Progenitor cell of endocrine pancreas (in vitro differentiated cells): Measurements from ENCODE around the gene ARMC7. TPM values are rescaled to one million over a fixed set of nuclear protein-coding genes. Genes with fewer than 3 reads are reported as not detected.

Experiments
- DNase-seq: peaks from one replicate; pipeline ENCODE4 v3.0.0; 2021; ENCODE audit warnings: low spot score; ENCODE audit not compliant: unreplicated experiment
- H3K27ac Mint-ChIP-seq: 2 replicates; pipeline ENCODE4 v1.8.0; 2021; ENCODE audit warnings: mild to moderate bottlenecking, moderate library complexity, mixed read lengths
- H3K27me3 Mint-ChIP-seq: 2 replicates; pipeline ENCODE4 v1.8.0; 2021; ENCODE audit warnings: mixed read lengths
- H3K36me3 Mint-ChIP-seq: 2 replicates; pipeline ENCODE4 v1.8.0; 2022; ENCODE audit warnings: mixed read lengths; ENCODE audit not compliant: insufficient read depth
- H3K4me1 Mint-ChIP-seq: 2 replicates; pipeline ENCODE4 v1.8.0; 2021; ENCODE audit warnings: low read depth, mixed read lengths
- H3K4me3 Mint-ChIP-seq: 2 replicates; pipeline ENCODE4 v1.8.0; 2021; ENCODE audit warnings: low read depth, mild to moderate bottlenecking, moderate library complexity, mixed read lengths
- H3K9me3 Mint-ChIP-seq: 2 replicates; pipeline ENCODE4 v1.8.0; 2021; ENCODE audit warnings: low read depth, mixed read lengths
- total RNA-seq: library from RNA; stranded (reverse); gene quantifications from 2 replicates; pipeline ENCODE4 v1.2.1, GENCODE V29; 2021
- TF ChIP-seq, protein P1 (sequence below): fragments of 200-600 bp; sonication (generic); IDR thresholded peaks from one replicate; pipeline ENCODE4 v1.5.0; 2021; ENCODE audit warnings: antibody characterized with exemption, mild to moderate bottlenecking; ENCODE audit not compliant: unreplicated experiment

Gene ARMC7
- total RNA-seq, 1 donor from 2014 or later, result 16.7 TPM

GRCh38 chr17:75079023-75079373 is 30.8 kb upstream of the ARMC7 start:
- Mint-ChIP-seq H3K27me3 (peaks cover 4% of the 10 kb centered on the region), H3K27ac (no peak overlapping the region), H3K9me3 (no peaks in the 10 kb centered on the region), H3K4me3 (no peak overlapping the region), H3K4me1 (peaks cover 10% of the 10 kb centered on the region), H3K36me3 (no peaks in the 10 kb centered on the region)
- DNase-seq, result no peak
- TF ChIP-seq, protein P1, sequence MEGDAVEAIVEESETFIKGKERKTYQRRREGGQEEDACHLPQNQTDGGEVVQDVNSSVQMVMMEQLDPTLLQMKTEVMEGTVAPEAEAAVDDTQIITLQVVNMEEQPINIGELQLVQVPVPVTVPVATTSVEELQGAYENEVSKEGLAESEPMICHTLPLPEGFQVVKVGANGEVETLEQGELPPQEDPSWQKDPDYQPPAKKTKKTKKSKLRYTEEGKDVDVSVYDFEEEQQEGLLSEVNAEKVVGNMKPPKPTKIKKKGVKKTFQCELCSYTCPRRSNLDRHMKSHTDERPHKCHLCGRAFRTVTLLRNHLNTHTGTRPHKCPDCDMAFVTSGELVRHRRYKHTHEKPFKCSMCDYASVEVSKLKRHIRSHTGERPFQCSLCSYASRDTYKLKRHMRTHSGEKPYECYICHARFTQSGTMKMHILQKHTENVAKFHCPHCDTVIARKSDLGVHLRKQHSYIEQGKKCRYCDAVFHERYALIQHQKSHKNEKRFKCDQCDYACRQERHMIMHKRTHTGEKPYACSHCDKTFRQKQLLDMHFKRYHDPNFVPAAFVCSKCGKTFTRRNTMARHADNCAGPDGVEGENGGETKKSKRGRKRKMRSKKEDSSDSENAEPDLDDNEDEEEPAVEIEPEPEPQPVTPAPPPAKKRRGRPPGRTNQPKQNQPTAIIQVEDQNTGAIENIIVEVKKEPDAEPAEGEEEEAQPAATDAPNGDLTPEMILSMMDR, result no peak

- TF ChIP-seq, protein P1, result no peak
- Mint-ChIP-seq H3K4me1 (peaks cover 13% of the 10 kb centered on the region), H3K9me3 (no peaks in the 10 kb centered on the region), H3K36me3 (no peaks in the 10 kb centered on the region), H3K27me3 (peaks cover 4% of the 10 kb centered on the region), H3K4me3 (no peak overlapping the region), H3K27ac (no peak overlapping the region)
- DNase-seq, result no peak
These were observed 27.9 kb upstream of the ARMC7 start for GRCh38 chr17:75081611-75082540.

- peaks cover 4% of the 10 kb centered on the region for H3K27me3 Mint-ChIP-seq
- no peaks in the 10 kb centered on the region for H3K9me3 Mint-ChIP-seq
- H3K4me1 Mint-ChIP-seq, result peaks cover 13% of the 10 kb centered on the region
- no peaks in the 10 kb centered on the region for H3K36me3 Mint-ChIP-seq
- TF ChIP-seq, protein P1, result no peak
- DNase-seq, result no peak
- H3K27ac Mint-ChIP-seq, result no peak overlapping the region
- no peak overlapping the region for H3K4me3 Mint-ChIP-seq
These were observed 27.1 kb upstream of the ARMC7 start for GRCh38 chr17:75082683-75083082.

DNA sequence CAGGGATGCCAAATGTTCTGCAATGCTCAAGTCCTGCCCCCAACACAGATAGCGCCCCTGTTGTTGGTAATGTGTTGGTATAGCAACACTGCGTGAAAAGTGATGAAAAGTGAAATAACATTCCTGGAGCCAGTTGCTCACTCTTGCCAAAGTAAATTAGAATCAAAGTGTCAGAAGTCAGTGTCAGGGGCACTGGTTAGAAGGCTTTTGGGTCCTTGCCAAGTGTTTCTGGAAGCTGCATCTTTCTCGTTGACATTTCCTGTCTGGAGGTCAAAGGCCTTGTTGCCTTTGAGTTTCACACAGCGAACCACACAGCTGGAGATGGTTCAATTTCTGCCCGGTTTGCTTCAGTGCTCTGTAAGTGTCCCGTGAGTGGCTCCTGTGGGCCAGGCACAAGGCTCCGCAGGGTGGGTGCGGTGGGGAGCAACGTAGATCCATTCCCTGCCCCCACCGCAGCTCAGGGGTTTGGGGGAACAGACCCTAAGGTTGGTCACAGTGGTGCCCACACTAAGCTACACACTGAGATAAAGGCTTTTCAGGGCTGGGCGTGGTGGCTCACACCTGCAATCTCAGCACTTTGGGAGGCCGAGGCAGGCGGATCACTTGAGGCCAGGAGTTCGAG is 25.6 kb upstream of the ARMC7 start:
- no peak overlapping the region for H3K27ac Mint-ChIP-seq
- H3K27me3 Mint-ChIP-seq, result peaks cover 4% of the 10 kb centered on the region
- no peak overlapping the region for H3K4me3 Mint-ChIP-seq
- H3K4me1 Mint-ChIP-seq, result peaks cover 6% of the 10 kb centered on the region
- TF ChIP-seq, protein P1, result no peak
- H3K36me3 Mint-ChIP-seq, result no peaks in the 10 kb centered on the region
- H3K9me3 Mint-ChIP-seq, result no peaks in the 10 kb centered on the region
- DNase-seq, result no peak

DNA sequence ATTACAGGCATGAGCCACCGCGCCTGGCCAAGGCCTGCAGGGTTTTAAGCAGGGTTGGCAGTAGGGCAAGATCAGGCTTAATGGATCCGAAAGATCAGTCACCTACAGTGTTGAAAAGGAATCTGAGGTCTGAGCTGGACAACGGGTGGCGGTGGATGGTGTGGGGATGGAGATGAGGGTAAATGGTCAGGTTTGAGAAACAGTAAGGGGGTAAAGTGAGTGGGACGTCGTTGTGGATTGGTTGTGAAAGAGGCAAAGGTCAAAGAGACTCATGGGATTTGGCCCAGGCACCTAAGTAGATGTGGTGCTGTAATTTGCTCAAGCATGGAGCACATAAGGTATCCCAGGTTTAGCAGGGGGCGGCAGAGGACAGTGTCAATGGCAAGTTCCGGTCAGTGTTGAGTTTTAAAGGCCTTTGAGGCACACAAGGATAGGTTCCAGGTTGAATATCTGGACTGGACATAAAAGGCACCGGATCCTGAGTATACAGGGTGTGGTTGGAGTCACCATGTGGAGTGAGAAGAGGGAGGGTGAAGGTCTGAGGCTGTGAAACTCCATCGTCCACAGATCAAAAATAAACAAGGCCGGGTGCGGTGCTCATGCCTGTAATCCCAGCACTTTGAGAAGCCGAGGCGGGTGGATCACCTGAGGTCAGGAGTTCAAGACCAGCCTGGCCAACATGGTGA is 23.1 kb upstream of the ARMC7 start:
- peak overlapping the region; percentile 84 for H3K27ac Mint-ChIP-seq
- no peaks in the 10 kb centered on the region for H3K9me3 Mint-ChIP-seq
- H3K36me3 Mint-ChIP-seq, result no peaks in the 10 kb centered on the region
- peak overlapping the region; percentile 66 for H3K4me3 Mint-ChIP-seq
- H3K27me3 Mint-ChIP-seq, result peaks cover 4% of the 10 kb centered on the region
- peaks cover 17% of the 10 kb centered on the region for H3K4me1 Mint-ChIP-seq
- TF ChIP-seq, protein P1, result no peak
- DNase-seq, result no peak
